GM12891 (cell line): ENCODE results near the gene TASP1.

Experiments
- POLR2A ChIP-seq: IDR thresholded peaks from 2 replicates; pipeline ENCODE4 v1.6.1; 2011; ENCODE audit warnings: low read depth, low read length, control low read depth
- POLR2AphosphoS5 ChIP-seq: IDR thresholded peaks from 2 replicates; pipeline ENCODE4 v1.6.1; 2011; ENCODE audit warnings: low read depth, low read length, control low read depth
- POU2F2 ChIP-seq: IDR thresholded peaks from 2 replicates; pipeline ENCODE4 v1.6.1; 2011; ENCODE audit warnings: low read depth, mild to moderate bottlenecking, control low read depth, low read length, moderate library complexity
- TAF1 ChIP-seq: IDR thresholded peaks from 2 replicates; pipeline ENCODE4 v1.6.1; 2011; ENCODE audit warnings: low read depth, low read length, control low read depth

GRCh38 chr20:13397300-13397724 is 241.4 kb downstream of the TASP1 start:
- TF ChIP-seq TAF1 (no peak), POLR2AphosphoS5 (no peak), POLR2A (no peak), POU2F2 (no peak)
